Ramos (cell line): Measurements from ENCODE around the gene KIF13A.
"Not testable (repeated sequence)": the region's sequence is repeated elsewhere in the genome, so short reads cannot be mapped to it uniquely, and the experiment has no call there.

Source experiments
- in situ Hi-C: fragments of 300-500 bp; cut with MboI; formaldehyde crosslinking; loops from one replicate; pipeline ENCODE4 v1.14.3; 2022; ENCODE audit warnings: low sequenced_read_pairs; ENCODE audit not compliant: unreplicated experiment

KIF13A gene

GRCh38 chr6:17856306-17856705, 131.1 kb downstream of the KIF13A start:
- in situ Hi-C loops = no loop called here

- in situ Hi-C loops = no loop called here
Measured at GRCh38 chr6:17855381-17855780, 132.1 kb downstream of the KIF13A start.

- in situ Hi-C loops = no loop called here
Measured at GRCh38 chr6:17853533-17853932, 133.9 kb downstream of the KIF13A start.

DNA sequence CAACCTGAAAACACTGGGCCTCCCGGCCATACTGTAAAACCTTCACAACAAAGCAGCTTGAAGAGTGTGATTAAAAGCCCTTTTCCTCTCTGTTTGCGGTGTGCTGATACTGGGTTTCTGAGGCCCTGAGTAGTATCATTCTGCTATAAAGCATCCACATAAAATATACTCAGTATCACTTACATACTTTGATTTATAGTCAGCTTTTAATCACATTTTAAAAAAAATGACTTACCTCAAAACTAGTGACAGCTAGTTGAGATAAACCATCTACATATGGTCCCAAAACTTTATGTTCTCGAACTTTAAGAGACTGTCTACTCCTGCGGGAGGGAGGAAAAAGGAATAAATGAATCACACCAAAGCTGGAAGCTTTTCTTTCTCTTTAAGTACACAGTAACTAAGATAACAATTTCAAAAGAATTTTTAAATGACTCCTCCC, 135.7 kb downstream of the KIF13A start:
- in situ Hi-C loops = no loop called here

DNA sequence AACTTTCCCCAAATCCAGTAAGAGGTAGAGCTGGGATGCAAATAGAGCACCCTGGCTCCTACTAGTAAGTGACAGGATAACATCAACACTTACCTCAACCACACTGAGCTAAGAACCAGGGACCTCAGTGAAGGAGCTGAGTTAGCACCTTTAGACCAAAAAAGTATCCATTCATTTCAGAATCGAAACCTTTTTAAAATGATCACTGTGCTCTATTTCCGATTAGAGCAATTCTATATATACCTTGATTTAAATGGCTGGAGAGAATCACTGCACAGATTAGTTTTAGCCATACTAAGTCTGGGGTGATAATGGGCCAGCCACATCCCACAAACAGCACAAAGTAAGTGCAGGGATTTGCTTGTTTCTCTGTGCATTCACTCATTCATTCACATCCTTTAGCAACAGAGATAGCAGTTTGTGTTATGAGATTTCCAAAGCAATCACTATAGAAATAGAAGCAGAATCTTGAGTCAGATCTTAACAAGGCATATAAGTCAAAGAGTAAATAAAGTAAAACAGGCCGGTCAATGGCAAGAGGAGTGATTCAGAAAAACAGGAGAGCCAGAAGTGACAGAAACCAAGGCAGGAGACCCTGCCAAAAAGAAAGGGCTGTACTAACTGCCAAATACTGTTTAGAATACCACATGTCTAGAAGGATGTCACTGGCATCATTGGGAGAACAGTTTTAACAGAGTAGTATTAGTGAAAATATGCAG, 136.3 kb downstream of the KIF13A start:
- in situ Hi-C loops = no loop called here

- in situ Hi-C loops = no loop called here
Measured at GRCh38 chr6:17850281-17850680, 137.2 kb downstream of the KIF13A start.

- in situ Hi-C loops = no loop called here
Measured at GRCh38 chr6:17847203-17847760, 140.2 kb downstream of the KIF13A start.

DNA sequence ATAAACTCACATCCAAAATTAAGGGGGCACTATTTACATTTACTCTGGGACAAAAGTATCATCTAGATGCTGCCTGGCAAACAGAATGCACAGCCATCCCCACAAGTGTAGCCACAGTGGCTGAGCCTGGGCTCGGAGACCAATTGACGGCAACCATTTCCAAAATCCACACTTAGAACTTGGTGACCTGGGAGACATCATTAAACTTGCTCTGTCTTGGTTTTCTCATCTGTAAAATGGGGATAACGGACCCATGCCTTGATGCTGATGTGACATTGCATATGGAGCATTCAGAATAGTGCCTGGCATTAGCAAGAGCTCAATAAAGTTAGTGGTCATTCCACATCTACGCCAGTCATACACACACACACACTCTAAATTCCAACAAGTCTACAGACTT, 140.7 kb downstream of the KIF13A start:
- in situ Hi-C loops = no loop called here

DNA sequence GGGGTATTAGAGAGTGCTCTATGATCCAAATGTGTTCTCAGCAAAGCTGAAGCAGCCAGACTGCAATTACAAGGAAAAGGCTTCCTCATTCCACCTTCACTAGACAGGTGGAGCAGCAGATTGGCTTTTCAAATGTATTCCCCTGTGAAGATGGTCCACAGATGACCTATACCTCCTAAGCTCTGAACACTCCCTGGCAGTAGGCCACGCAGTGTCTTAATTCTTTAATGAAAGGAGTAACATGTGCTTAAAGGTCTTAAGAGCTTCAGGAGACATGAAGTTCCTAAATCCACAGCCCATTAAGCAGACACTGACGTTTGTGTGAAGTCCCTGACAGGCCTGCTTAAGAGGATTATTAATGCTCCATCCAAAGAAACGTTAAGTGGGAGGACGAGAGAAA, 141.8 kb downstream of the KIF13A start:
- in situ Hi-C loops = no loop called here

GRCh38 chr6:17844967-17845366, 142.5 kb downstream of the KIF13A start:
- in situ Hi-C loops = not testable (repeated sequence)

DNA sequence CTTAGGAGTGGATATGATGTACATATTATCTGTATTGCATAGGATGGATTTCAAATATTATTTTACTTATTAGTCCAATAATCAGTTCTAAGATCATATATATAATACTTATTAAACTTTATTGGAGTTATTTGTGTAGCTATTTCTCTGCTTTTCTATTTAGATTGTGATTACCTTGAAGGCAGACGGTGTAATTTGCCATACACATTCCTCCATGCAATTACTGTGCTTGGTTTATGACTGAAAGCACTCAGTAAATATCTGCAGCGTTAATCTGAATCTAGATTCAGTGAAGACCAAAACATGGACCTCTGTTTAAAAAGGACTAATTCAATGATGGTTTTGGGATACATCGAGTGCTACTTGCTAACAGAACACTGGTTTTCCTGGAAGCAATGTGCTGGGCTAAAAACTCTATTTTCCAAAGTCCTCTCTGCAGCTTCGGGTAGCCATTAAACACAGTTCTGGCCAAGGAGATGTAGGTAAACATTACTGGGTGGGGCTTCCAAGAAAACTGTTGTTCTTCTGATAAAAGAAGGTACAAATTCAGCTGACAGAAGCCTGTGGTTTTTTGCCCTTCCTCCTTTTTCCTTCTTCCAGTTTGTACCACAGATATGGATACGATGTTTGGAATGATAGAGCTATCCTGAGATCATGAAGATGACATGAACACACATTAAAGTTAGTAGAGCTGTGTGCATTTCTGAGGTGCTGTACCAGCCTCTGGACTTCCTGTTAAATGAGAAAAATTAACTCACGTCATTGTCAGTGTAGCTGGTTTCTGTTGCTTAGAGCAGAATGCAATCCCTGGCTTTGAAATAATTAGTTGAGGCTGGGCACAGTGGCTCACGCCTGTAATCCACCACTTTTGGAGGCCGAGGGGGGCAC, 144.3 kb downstream of the KIF13A start:
- in situ Hi-C loops = no loop called here

DNA sequence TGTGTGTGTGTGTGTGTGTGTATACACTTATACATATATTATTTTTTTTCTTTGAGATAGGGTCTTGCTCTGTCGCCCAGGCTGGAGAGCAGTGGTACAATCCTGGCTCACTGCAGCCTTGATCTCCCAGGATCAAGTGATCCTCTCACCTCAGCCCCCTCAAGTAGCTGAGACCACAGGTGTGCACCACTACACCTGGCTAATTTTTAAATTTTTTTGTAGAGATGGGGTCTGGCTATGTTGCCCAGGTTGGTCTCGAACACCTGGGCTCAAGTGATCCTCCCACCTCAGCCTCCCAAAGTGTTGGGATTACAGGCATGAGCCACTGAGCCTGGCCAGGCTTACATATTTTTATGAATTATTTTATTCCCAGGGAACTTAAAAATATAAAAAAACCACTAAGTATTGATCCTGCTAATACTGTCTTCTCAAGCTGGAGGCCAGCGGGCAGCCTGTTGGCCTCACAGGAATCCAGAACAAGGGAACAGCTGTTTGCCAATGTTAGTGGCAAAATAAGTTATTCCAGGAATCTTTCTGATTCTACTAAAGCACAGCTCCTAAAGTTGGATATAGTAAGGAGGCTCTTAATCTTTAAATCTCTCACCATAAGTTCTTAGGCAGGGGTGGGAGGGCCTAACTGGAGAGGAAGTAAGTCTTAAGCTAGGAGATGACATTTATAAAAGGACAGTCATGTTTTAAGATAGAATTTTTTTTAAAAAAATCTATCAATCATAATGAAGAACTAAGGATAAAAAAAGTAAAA, 145.2 kb downstream of the KIF13A start:
- in situ Hi-C loops = no loop called here

DNA sequence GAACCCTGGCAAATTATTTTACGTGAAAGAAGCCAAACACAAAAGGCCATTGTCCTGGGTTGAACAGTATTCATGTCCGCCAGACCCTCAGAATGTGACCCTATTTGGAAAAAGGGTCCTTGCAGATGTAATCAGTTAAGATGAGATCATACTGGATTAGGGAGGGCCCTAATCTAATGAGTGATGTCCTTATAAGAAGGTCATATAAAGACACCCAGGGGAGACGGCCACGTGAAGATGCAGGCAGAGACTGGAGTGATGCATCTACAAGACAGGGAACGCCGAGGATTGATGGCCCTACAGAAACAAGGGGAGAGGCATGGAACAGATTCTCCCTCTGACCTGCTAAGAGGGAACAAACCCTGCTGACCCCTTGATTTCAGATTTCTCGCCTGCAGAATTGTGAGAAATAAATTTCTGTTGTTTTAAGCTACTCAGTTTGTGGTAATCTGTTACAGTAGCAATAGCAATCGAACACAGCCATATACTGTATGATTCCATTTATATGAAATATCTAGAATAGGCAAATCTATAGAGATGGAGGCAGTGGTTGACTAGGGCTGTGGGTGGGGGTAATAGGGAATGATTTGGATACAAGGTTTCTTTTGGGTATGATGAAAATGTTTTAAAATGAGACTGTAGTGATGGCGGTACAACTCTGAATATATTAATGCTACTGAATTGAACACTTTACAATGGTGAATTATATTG, 147.8 kb downstream of the KIF13A start:
- in situ Hi-C loops = no loop called here

- in situ Hi-C loops = no loop called here
Measured at GRCh38 chr6:17836293-17836692, 151.1 kb downstream of the KIF13A start.

GRCh38 chr6:17835784-17836183, 151.7 kb downstream of the KIF13A start:
- in situ Hi-C loops = no loop called here

GRCh38 chr6:17831135-17831534, 156.3 kb downstream of the KIF13A start:
- in situ Hi-C loops = no loop called here

GRCh38 chr6:17829905-17830304, 157.5 kb downstream of the KIF13A start:
- in situ Hi-C loops = no loop called here

- in situ Hi-C loops = no loop called here
Measured at GRCh38 chr6:17828149-17828548, 159.3 kb downstream of the KIF13A start.

GRCh38 chr6:17826301-17826700, 161.1 kb downstream of the KIF13A start:
- in situ Hi-C loops = no loop called here

DNA sequence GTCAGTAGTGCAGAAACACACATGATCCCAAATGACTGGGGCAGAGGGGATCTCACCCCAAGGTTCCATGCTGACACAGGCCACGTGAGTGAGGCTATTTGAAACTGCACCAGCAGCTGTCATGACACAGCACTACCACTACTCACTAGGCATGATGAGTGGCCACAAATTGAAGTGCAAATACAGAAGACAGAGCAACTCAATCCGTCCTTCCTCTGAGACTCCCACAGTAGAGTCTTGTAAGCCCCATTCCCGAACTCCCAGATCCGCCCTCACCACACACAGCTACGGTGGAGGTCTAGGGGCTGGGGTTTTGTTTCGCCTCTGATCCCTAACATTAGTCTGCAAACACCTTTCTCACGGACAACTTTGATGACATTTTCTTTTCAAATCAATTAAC, 167.4 kb downstream of the KIF13A start:
- in situ Hi-C loops = no loop called here
